ENCODE data around the gene SRRM1. TPM values are rescaled to one million over a fixed set of nuclear protein-coding genes. Genes with fewer than 3 reads are reported as not detected.

Gene SRRM1
- total and polyA plus RNA-seq, 7 donors, result 19.2 to 171 (median 81.5) TPM

DNA sequence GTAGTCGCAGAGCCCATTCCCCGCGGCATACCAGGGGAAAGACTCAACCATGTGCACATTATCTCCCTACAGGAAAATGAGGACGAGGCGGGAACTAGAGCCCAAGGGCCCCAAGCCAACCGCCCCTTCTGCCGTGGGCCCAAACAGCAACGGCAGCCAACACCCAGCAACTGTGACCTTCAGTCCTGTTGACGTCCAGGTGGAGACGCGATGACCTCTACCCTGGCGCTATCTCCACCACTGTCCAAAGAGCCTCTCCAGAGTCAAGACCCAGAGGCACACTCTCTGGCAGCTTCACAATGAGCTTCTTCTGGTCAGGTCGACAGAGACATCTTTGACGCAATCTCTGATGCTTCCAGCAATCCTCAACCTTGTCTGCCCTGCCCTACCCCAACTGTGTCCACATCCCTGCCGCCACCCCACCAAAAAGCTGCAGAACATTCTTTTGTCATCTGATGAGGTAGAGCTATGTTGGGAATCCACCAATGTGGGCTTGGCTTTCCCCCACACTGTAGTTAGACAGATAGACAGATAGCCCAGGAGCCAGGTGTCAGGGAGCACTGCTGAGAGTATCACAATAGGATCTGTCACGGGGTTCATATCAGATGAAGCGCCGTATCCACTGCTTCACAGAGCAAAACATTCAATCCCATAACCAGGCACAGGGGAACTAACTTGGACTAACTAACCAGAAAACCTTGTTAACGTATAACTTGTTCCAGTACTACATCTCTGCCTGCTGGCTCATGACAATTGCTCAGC, 37.4 kb upstream of the SRRM1 start:
- TF ChIP-seq EP300 (IDR thresholded peaks at IDR 0.05) (no peak), POLR2A (IDR thresholded peaks at IDR 0.05) (no peak)
- Histone ChIP-seq H3K9me3 (no peaks in the 10 kb centered on the region), H3K4me1 (no peaks in the 10 kb centered on the region), H3K4me3 (no peak overlapping the region), H3K27me3 (peaks cover 0 to 3% (median 0%) of the 10 kb centered on the region in 3 donors), H3K27ac (no peak overlapping the region), H3K36me3 (no peaks in the 10 kb centered on the region)
- intact Hi-C loops (cut with DNase I), result no loop called here
- WGBS, 2 donors, result 90 to 93% methylated on average over 19 of the region's 19 CpGs
- DNase-seq, result no peak

DNA sequence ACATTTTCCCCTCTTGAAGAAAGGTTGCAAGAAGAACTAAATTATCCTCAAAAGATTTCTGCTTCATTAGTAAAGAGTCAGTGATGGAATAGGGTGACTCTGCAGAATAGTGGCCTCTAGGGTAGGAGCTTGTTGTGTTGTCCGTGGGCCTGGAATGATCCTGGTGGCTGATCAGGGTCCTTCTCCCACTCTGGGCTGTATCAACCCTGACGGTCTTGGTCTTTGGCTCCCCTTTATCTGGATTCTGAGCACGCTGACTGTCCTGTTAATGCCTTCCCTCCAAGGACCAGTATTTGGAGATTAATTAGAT, 36.9 kb upstream of the SRRM1 start:
- DNase-seq, result no peak
- H3K27me3 ChIP-seq, result peaks cover 0 to 4% (median 0%) of the 10 kb centered on the region in 3 donors
- no peaks in the 10 kb centered on the region for H3K36me3 ChIP-seq
- H3K4me3 ChIP-seq, result no peak overlapping the region
- intact Hi-C loops (cut with DNase I), result no loop called here
- H3K27ac ChIP-seq, result no peak overlapping the region
- whole genome bisulfite sequencing, 2 donors, result 87 to 91% methylated on average over 3 of the region's 3 CpGs
- no peak for TF ChIP-seq EP300 (IDR thresholded peaks at IDR 0.05)
- H3K9me3 ChIP-seq, result no peaks in the 10 kb centered on the region
- H3K4me1 ChIP-seq, result no peaks in the 10 kb centered on the region

DNA sequence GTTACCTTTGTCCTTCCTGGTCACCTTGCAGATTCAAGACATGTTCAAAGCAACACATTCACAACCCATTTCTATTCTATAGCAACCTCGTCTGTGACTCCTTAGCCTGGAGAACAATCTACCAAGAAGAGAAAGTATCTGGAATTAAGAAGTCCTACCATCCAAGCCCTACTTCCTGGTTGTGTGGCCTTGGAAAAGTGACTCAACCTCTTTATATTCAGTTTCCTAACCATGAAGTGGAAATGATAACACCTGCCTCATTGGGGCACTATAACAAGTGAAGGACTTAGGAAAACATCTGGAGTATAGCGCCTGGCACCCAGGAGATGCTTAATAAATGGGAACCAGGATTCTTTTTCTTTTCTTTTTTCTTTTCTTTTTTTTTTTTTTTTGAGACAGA, 36.5 kb upstream of the SRRM1 start:
- H3K27me3 ChIP-seq, result peaks cover 0 to 4% (median 0%) of the 10 kb centered on the region in 3 donors
- TF ChIP-seq EP300 (IDR thresholded peaks at IDR 0.05) (no peak), POLR2AphosphoS5 (IDR thresholded peaks at IDR 0.05) (no peak), POLR2A (IDR thresholded peaks at IDR 0.05) (no peak)
- TF ChIP-seq, protein P1, sequence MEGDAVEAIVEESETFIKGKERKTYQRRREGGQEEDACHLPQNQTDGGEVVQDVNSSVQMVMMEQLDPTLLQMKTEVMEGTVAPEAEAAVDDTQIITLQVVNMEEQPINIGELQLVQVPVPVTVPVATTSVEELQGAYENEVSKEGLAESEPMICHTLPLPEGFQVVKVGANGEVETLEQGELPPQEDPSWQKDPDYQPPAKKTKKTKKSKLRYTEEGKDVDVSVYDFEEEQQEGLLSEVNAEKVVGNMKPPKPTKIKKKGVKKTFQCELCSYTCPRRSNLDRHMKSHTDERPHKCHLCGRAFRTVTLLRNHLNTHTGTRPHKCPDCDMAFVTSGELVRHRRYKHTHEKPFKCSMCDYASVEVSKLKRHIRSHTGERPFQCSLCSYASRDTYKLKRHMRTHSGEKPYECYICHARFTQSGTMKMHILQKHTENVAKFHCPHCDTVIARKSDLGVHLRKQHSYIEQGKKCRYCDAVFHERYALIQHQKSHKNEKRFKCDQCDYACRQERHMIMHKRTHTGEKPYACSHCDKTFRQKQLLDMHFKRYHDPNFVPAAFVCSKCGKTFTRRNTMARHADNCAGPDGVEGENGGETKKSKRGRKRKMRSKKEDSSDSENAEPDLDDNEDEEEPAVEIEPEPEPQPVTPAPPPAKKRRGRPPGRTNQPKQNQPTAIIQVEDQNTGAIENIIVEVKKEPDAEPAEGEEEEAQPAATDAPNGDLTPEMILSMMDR (IDR thresholded peaks at IDR 0.05), result no peak
- H3K9me3 ChIP-seq, result no peaks in the 10 kb centered on the region
- no peak overlapping the region for H3K4me3 ChIP-seq
- no peaks in the 10 kb centered on the region for H3K4me1 ChIP-seq
- DNase-seq, result no peak
- WGBS, 2 donors, result 93% methylated on average over 2 of the region's 2 CpGs
- no peak overlapping the region for H3K27ac ChIP-seq
- intact Hi-C loops (cut with DNase I), result no loop called here
- no peaks in the 10 kb centered on the region for H3K36me3 ChIP-seq

DNA sequence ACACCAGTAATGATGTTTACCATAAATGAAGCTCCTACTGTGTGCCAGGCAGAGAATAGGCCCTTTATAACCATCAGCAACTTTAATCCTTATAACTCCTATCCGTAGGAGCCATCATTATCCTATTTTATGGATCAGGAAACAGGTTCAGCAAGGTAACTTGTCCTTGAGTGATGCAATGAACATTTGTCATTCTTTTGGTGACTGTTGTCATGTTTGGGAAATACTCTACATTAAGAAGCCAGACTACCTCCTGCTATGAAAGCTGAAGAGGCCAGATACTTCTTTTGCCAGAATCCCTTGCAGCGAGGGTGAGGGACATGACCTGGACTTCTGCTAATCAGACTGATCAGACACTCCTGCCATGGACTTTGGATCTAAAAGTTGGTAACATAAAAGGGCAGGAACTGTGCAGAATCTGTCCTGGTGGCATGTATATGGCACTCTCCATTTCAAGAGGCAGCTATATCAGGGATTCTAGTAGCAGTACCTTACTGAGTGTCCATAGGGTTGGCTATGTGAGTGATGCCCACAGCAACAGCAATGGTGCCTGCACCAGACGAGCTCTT, 33.1 kb upstream of the SRRM1 start:
- no peak for DNase-seq
- Histone ChIP-seq H3K27me3 (peaks cover 0 to 4% (median 0%) of the 10 kb centered on the region in 3 donors), H3K4me1 (no peaks in the 10 kb centered on the region), H3K9me3 (no peaks in the 10 kb centered on the region), H3K4me3 (no peak overlapping the region), H3K36me3 (no peaks in the 10 kb centered on the region), H3K27ac (no peak overlapping the region)
- WGBS, 2 donors, result 40 to 70% methylated on average over 3 of the region's 3 CpGs
- no peak for TF ChIP-seq POLR2A (IDR thresholded peaks at IDR 0.05)
- no peak for TF ChIP-seq EP300 (IDR thresholded peaks at IDR 0.05)
- TF ChIP-seq POLR2AphosphoS5 (IDR thresholded peaks at IDR 0.05), result no peak
- TF ChIP-seq, protein P1 (IDR thresholded peaks at IDR 0.05), result no peak
- intact Hi-C loops (cut with DNase I), result no loop called here

DNA sequence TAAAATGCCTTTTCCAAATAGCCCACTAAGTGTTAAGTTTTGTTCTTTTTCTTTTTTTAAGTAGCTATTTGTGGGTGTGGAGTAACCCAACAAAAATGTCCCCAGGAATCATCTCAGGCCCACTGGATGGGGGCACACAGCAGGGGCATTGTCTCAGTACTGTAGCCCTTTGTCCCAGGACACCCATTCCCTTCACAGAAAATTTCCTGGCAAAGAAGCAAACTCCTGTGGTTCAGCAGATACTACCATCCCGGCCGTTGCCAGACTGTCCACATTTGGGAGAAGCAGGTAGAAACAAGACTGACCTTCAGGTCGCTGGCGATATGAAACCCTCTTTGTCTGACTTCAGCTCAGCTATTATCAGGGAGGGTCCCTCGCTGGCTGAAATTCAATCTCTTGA, 23.7 kb upstream of the SRRM1 start:
- Histone ChIP-seq H3K27ac (peak overlapping the region in 1 of 4 donors; percentile 8), H3K9me3 (no peaks in the 10 kb centered on the region), H3K4me1 (no peaks in the 10 kb centered on the region), H3K4me3 (no peak overlapping the region), H3K36me3 (no peaks in the 10 kb centered on the region), H3K27me3 (no peaks in the 10 kb centered on the region)
- DNase-seq, result no peak
- TF ChIP-seq, protein P1 (IDR thresholded peaks at IDR 0.05), result no peak
- no peak for TF ChIP-seq POLR2A (IDR thresholded peaks at IDR 0.05)
- TF ChIP-seq EP300 (IDR thresholded peaks at IDR 0.05), result no peak
- no peak for TF ChIP-seq POLR2AphosphoS5 (IDR thresholded peaks at IDR 0.05)
- intact Hi-C loops (cut with DNase I), result no loop called here
- WGBS, 2 donors, result 82 to 84% methylated on average over 5 of the region's 5 CpGs

Data from sigmoid colon (tissue), 7 donors.